ENCODE data around the gene CYFIP1. TPM values are rescaled to one million over a fixed set of nuclear protein-coding genes. Genes with fewer than 3 reads are reported as not detected.

Gene CYFIP1
- total and polyA plus RNA-seq, 9 of the 15 experiments (the other 6 are each of a cell fraction or from before 2014, with no cell fraction given) = 3.8 to 59.8 (median 28.3) TPM

DNA sequence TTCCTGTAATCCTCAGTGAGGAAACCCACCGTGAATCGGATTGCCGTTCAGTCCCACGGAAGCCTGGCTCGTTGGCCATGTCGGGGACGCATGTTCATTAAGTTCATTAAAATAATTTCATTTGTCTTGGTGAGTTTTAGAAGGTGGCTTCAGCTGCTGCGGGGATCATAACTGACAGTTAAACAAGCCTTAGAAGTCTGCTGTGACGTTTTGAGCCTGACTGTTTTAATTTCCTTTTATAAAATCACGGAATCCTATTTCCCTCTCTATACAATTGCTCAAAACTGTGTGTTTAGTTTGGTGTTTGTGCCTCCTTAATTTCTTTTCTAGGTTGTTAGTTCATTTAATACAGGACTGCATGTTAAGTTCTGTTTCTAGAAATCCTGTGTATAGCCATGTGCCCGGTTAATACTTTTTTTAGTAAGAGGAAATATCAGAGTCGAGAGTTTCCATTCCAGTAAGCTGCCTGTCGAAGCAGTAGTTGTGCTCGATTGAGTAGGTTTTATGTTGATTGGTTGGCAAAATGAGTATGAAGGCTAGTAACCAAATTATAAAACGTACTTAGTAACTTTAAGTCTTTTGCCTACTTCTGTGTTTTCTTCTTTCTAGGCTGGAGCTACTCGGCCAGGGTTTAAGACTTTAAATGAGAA lies 141.0 kb downstream of the CYFIP1 start (continued):
- TF ChIP-seq, protein P1, sequence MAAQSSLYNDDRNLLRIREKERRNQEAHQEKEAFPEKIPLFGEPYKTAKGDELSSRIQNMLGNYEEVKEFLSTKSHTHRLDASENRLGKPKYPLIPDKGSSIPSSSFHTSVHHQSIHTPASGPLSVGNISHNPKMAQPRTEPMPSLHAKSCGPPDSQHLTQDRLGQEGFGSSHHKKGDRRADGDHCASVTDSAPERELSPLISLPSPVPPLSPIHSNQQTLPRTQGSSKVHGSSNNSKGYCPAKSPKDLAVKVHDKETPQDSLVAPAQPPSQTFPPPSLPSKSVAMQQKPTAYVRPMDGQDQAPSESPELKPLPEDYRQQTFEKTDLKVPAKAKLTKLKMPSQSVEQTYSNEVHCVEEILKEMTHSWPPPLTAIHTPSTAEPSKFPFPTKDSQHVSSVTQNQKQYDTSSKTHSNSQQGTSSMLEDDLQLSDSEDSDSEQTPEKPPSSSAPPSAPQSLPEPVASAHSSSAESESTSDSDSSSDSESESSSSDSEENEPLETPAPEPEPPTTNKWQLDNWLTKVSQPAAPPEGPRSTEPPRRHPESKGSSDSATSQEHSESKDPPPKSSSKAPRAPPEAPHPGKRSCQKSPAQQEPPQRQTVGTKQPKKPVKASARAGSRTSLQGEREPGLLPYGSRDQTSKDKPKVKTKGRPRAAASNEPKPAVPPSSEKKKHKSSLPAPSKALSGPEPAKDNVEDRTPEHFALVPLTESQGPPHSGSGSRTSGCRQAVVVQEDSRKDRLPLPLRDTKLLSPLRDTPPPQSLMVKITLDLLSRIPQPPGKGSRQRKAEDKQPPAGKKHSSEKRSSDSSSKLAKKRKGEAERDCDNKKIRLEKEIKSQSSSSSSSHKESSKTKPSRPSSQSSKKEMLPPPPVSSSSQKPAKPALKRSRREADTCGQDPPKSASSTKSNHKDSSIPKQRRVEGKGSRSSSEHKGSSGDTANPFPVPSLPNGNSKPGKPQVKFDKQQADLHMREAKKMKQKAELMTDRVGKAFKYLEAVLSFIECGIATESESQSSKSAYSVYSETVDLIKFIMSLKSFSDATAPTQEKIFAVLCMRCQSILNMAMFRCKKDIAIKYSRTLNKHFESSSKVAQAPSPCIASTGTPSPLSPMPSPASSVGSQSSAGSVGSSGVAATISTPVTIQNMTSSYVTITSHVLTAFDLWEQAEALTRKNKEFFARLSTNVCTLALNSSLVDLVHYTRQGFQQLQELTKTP (IDR thresholded peaks at IDR 0.05; ENCODE audit: low read depth in 1 of 2, partially characterized antibody in 2 of 2) = no peak
- TF ChIP-seq SAP30 (IDR thresholded peaks at IDR 0.05; ENCODE audit: borderline replicate concordance, insufficient read depth, low read depth, low read length, poor library complexity, severe bottlenecking) (peak; percentile 27), CHCHD3 (CRISPR knock-in tag; IDR thresholded peaks at IDR 0.05) (no peak), POLR2H (tag; IDR thresholded peaks at IDR 0.05; ENCODE audit: low read depth) (no peak), TRIM24 (IDR thresholded peaks at IDR 0.05) (no peak), EWSR1 (IDR thresholded peaks at IDR 0.05; ENCODE audit: borderline replicate concordance, low read depth, partially characterized antibody) (no peak), DNMT1 (IDR thresholded peaks at IDR 0.05) (no peak)
- TF ChIP-seq, protein P2, sequence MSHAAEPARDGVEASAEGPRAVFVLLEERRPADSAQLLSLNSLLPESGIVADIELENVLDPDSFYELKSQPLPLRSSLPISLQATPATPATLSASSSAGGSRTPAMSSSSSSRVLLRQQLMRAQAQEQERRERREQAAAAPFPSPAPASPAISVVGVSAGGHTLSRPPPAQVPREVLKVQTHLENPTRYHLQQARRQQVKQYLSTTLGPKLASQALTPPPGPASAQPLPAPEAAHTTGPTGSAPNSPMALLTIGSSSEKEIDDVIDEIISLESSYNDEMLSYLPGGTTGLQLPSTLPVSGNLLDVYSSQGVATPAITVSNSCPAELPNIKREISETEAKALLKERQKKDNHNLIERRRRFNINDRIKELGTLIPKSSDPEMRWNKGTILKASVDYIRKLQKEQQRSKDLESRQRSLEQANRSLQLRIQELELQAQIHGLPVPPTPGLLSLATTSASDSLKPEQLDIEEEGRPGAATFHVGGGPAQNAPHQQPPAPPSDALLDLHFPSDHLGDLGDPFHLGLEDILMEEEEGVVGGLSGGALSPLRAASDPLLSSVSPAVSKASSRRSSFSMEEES (CRISPR knock-in tag; IDR thresholded peaks at IDR 0.05) = no peak
- TF ChIP-seq, protein P3, sequence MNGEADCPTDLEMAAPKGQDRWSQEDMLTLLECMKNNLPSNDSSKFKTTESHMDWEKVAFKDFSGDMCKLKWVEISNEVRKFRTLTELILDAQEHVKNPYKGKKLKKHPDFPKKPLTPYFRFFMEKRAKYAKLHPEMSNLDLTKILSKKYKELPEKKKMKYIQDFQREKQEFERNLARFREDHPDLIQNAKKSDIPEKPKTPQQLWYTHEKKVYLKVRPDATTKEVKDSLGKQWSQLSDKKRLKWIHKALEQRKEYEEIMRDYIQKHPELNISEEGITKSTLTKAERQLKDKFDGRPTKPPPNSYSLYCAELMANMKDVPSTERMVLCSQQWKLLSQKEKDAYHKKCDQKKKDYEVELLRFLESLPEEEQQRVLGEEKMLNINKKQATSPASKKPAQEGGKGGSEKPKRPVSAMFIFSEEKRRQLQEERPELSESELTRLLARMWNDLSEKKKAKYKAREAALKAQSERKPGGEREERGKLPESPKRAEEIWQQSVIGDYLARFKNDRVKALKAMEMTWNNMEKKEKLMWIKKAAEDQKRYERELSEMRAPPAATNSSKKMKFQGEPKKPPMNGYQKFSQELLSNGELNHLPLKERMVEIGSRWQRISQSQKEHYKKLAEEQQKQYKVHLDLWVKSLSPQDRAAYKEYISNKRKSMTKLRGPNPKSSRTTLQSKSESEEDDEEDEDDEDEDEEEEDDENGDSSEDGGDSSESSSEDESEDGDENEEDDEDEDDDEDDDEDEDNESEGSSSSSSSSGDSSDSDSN (IDR thresholded peaks at IDR 0.05; ENCODE audit: borderline replicate concordance in 1 of 2, low read depth in 2 of 2, low read length in 2 of 2) = no peak

Measured in K562 (cell line).